Measurements from ENCODE around the gene COL6A5. TPM values are rescaled to one million over a fixed set of nuclear protein-coding genes. Genes with fewer than 3 reads are reported as not detected.

Gene COL6A5
- total RNA-seq, 1 experiment from 2014 or later = not detected

GRCh38 chr3:130456540-130456939 is 111.1 kb downstream of the COL6A5 start:
- no peak overlapping the region for H2AFZ ChIP-seq
- H3K4me1 ChIP-seq (replicated peaks; ENCODE audit: insufficient read depth) = no peaks in the 10 kb centered on the region
- BruUV-seq (replicated peaks) = no TSS peak
- intact Hi-C loops (cut with micrococcal nuclease; ENCODE audit: unreplicated experiment) = loop anchor here (5.0 to 10.0 kb wide), 2 partner anchors 102 to 1221 kb away; no protein-coding TSS in a partner anchor
- H4K20me1 ChIP-seq (ENCODE audit: insufficient read depth) = no peaks in the 10 kb centered on the region
- TF ChIP-seq CTCF (conservative IDR thresholded peaks at IDR 0.05) (no peak), EZH2 (IDR thresholded peaks at IDR 0.05; ENCODE audit: low read depth) (no peak)
- no peaks in the 10 kb centered on the region for H3K9me3 ChIP-seq (ENCODE audit: insufficient read depth, low read depth)
- no peaks in the 10 kb centered on the region for H3K9me2 ChIP-seq (ENCODE audit: insufficient read depth)
- no peak overlapping the region for H3K27ac ChIP-seq
- no peak overlapping the region for H3K4me3 ChIP-seq
- POLR2A ChIA-PET (ENCODE audit: unreplicated experiment) = no interaction called here
- H3F3A ChIP-seq (ENCODE audit: insufficient read depth, low read depth) = no peaks in the 10 kb centered on the region
- H3K79me2 ChIP-seq (ENCODE audit: low read depth) = no peaks in the 10 kb centered on the region
- DNase-seq = no peak
- H3K36me3 ChIP-seq (ENCODE audit: low read depth) = no peaks in the 10 kb centered on the region
- peaks cover 8% of the 10 kb centered on the region; the same call in 1 of the 2 replicates for H3K27me3 ChIP-seq (ENCODE audit: insufficient read depth, low read depth)
- no peak overlapping the region for H3K4me2 ChIP-seq
- CTCF ChIA-PET = no interaction called here

GRCh38 chr3:130457671-130458070 is 112.2 kb downstream of the COL6A5 start:
- H3K27ac ChIP-seq = no peak overlapping the region
- TF ChIP-seq CTCF (conservative IDR thresholded peaks at IDR 0.05) (no peak), EZH2 (IDR thresholded peaks at IDR 0.05; ENCODE audit: low read depth) (no peak)
- H3K9me3 ChIP-seq (ENCODE audit: insufficient read depth, low read depth) = no peaks in the 10 kb centered on the region
- no peaks in the 10 kb centered on the region for H3K4me1 ChIP-seq (replicated peaks; ENCODE audit: insufficient read depth)
- no TSS peak for BruUV-seq (replicated peaks)
- H3K36me3 ChIP-seq (ENCODE audit: low read depth) = no peaks in the 10 kb centered on the region
- H3K4me3 ChIP-seq = no peak overlapping the region
- CTCF ChIA-PET = no interaction called here
- no peak for DNase-seq
- POLR2A ChIA-PET (ENCODE audit: unreplicated experiment) = no interaction called here
- no peaks in the 10 kb centered on the region for H3K9me2 ChIP-seq (ENCODE audit: insufficient read depth)
- intact Hi-C loops (cut with micrococcal nuclease; ENCODE audit: unreplicated experiment) = loop anchor here (5.0 to 10.0 kb wide), 2 partner anchors 103 to 1220 kb away; no protein-coding TSS in a partner anchor
- no peak overlapping the region for H3K4me2 ChIP-seq
- peaks cover 7% of the 10 kb centered on the region; the same call in 1 of the 2 replicates for H3K27me3 ChIP-seq (ENCODE audit: insufficient read depth, low read depth)
- H3K79me2 ChIP-seq (ENCODE audit: low read depth) = no peaks in the 10 kb centered on the region
- H2AFZ ChIP-seq = no peak overlapping the region
- no peaks in the 10 kb centered on the region for H4K20me1 ChIP-seq (ENCODE audit: insufficient read depth)
- no peaks in the 10 kb centered on the region for H3F3A ChIP-seq (ENCODE audit: insufficient read depth, low read depth)

- no TSS peak for BruUV-seq (replicated peaks)
- POLR2A ChIA-PET (ENCODE audit: unreplicated experiment) = no interaction called here
- H2AFZ ChIP-seq = no peak overlapping the region
Observed at GRCh38 chr3:130459944-130460343, 114.5 kb downstream of the COL6A5 start.

More at GRCh38 chr3:130459944-130460343, 114.5 kb downstream of the COL6A5 start:
- H3K79me2 ChIP-seq (ENCODE audit: low read depth) = no peaks in the 10 kb centered on the region
- DNase-seq = no peak
- CTCF ChIA-PET = no interaction called here
- H3F3A ChIP-seq (ENCODE audit: insufficient read depth, low read depth) = no peaks in the 10 kb centered on the region
- no peak overlapping the region for H3K4me2 ChIP-seq
- no peaks in the 10 kb centered on the region for H3K9me2 ChIP-seq (ENCODE audit: insufficient read depth)
- H4K20me1 ChIP-seq (ENCODE audit: insufficient read depth) = no peaks in the 10 kb centered on the region
- H3K4me3 ChIP-seq = no peak overlapping the region
- H3K4me1 ChIP-seq (replicated peaks; ENCODE audit: insufficient read depth) = no peaks in the 10 kb centered on the region
- peaks cover 3% of the 10 kb centered on the region; the same call in 1 of the 2 replicates for H3K27me3 ChIP-seq (ENCODE audit: insufficient read depth, low read depth)
- no peaks in the 10 kb centered on the region for H3K36me3 ChIP-seq (ENCODE audit: low read depth)
- intact Hi-C loops (cut with micrococcal nuclease; ENCODE audit: unreplicated experiment) = loop anchor here (5.0 to 10.0 kb wide), 2 partner anchors 105 to 1217 kb away; no protein-coding TSS in a partner anchor
- no peak overlapping the region for H3K27ac ChIP-seq
- TF ChIP-seq EZH2 (IDR thresholded peaks at IDR 0.05; ENCODE audit: low read depth) (no peak), CTCF (conservative IDR thresholded peaks at IDR 0.05) (no peak)
- no peaks in the 10 kb centered on the region for H3K9me3 ChIP-seq (ENCODE audit: insufficient read depth, low read depth)

Data from PC-9 (cell line).